NCI-H1436 (cell line): ENCODE results near the gene MRPS12.
A peak's percentile ranks its signal among the peaks of the same experiment; 100 is the strongest.
"Not testable (repeated sequence)": the region's sequence is repeated elsewhere in the genome, so short reads cannot be mapped to it uniquely, and the experiment has no call there.

Source experiments
- DNase-seq: peaks from one replicate; lab custom pipeline; 2025; lab: John Stamatoyannopoulos, UW

The MRPS12 gene

GRCh38 chr19:38930776-38931520, at the start of gene MRPS12:
Gene MRPS12, plus strand, starts transcription at chr19:38930944. Its CDS starts 351 bp downstream, at chr19:38931295.
- peak; percentile 98 for DNase-seq

GRCh38 chr19:38883286-38883685, 47.5 kb upstream of the MRPS12 start:
- DNase-seq = no peak

GRCh38 chr19:38884691-38885090, 46.1 kb upstream of the MRPS12 start:
- not testable (repeated sequence) for DNase-seq

GRCh38 chr19:38888876-38889275, 41.9 kb upstream of the MRPS12 start:
- no peak for DNase-seq

GRCh38 chr19:38889803-38890202, 40.9 kb upstream of the MRPS12 start:
- DNase-seq = no peak

GRCh38 chr19:38890686-38891085, 40.1 kb upstream of the MRPS12 start:
- no peak for DNase-seq

GRCh38 chr19:38891771-38892170, 39.0 kb upstream of the MRPS12 start:
- DNase-seq = no peak

GRCh38 chr19:38892841-38893240, 37.9 kb upstream of the MRPS12 start:
- DNase-seq = no peak

GRCh38 chr19:38893341-38893771, 37.4 kb upstream of the MRPS12 start:
- DNase-seq = no peak

GRCh38 chr19:38894968-38895367, 35.8 kb upstream of the MRPS12 start:
- no peak for DNase-seq

- DNase-seq = no peak
Measured at GRCh38 chr19:38898788-38899446, 31.8 kb upstream of the MRPS12 start.

- DNase-seq = peak; percentile 99
Measured at GRCh38 chr19:38899447-38900201, 31.1 kb upstream of the MRPS12 start, which contains the start of the genes NFKBIB and SIRT2. Gene NFKBIB, plus strand, starts transcription at chr19:38899969. Its CDS starts 64 bp downstream, at chr19:38900033. Gene SIRT2, minus strand, starts transcription at chr19:38899618. Its CDS starts 97 bp downstream, at chr19:38899521.

GRCh38 chr19:38900202-38900629, 30.5 kb upstream of the MRPS12 start:
- no peak for DNase-seq

- no peak for DNase-seq
Measured at GRCh38 chr19:38900743-38901190, 30.0 kb upstream of the MRPS12 start.

- DNase-seq = no peak
Measured at GRCh38 chr19:38901683-38902082, 29.1 kb upstream of the MRPS12 start.

GRCh38 chr19:38904581-38905539, 25.9 kb upstream of the MRPS12 start:
- DNase-seq = no peak

- no peak for DNase-seq
Measured at GRCh38 chr19:38905620-38906019, 25.1 kb upstream of the MRPS12 start.

- no peak for DNase-seq
Measured at GRCh38 chr19:38907227-38907626, 23.5 kb upstream of the MRPS12 start.

- no peak for DNase-seq
Measured at GRCh38 chr19:38907670-38908069, 23.1 kb upstream of the MRPS12 start.

GRCh38 chr19:38908911-38909310, 21.8 kb upstream of the MRPS12 start:
- no peak for DNase-seq

GRCh38 chr19:38910488-38910887, 20.3 kb upstream of the MRPS12 start:
- no peak for DNase-seq
